GM18868 (cell line): Measurements from ENCODE around the gene RSPO1.
"Not testable (repeated sequence)": the region's sequence is repeated elsewhere in the genome, so short reads cannot be mapped to it uniquely, and the experiment has no call there.

Experiments
- ATAC-seq: cut with Tn5 transposase; IDR thresholded peaks from one replicate; pipeline ENCODE4 v1.9.1; 2021; ENCODE audit warnings: mild to moderate bottlenecking, moderate library complexity; ENCODE audit not compliant: unreplicated experiment

RSPO1 gene, protein sequence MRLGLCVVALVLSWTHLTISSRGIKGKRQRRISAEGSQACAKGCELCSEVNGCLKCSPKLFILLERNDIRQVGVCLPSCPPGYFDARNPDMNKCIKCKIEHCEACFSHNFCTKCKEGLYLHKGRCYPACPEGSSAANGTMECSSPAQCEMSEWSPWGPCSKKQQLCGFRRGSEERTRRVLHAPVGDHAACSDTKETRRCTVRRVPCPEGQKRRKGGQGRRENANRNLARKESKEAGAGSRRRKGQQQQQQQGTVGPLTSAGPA

GRCh38 chr1:37634244-37634991, at the start of gene RSPO1:
Gene RSPO1, minus strand, starts transcription at chr1:37634892. Its CDS starts 5,231 bp downstream, at chr1:37629661.
- no peak for ATAC-seq

DNA sequence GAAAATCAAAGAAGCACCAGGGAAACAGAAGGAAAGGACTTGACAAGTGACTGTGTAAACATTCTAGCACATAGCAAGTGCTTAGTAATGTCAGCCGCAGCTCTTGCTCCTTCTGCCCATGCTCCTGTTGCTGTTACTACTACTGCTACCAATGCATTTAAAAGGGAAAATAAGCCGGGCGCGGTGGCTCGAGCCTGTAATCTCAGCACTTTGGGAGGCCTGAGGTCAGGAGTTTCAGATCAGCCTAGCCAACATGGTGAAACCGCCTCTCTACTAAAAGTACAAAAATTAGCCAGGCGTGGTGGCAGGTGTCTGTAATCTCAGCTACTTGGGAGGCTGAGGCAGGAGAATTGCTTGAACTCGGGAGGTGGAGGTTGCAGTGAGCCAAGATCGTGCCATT, 49.5 kb upstream of the RSPO1 start:
- ATAC-seq = not testable (repeated sequence)

GRCh38 chr1:37682334-37682987, 47.8 kb upstream of the RSPO1 start:
- no peak for ATAC-seq

GRCh38 chr1:37680933-37681332, 46.2 kb upstream of the RSPO1 start:
- no peak for ATAC-seq

GRCh38 chr1:37677808-37678207, 43.1 kb upstream of the RSPO1 start:
- ATAC-seq = no peak

DNA sequence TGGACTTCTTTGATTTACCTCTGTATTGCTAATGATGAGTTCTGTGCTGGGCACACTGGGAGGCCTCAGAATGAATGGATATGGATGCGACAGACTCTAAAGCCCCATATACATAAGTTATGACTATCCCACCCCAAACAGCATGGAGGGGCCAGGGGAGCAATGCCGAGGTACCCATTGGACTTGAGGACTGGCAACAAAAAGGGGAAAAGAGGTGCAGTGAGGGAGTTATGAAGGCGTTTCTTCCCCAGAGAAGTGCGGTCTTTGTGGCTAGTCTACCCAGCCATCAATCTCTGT, 42.4 kb upstream of the RSPO1 start:
- ATAC-seq = no peak

- ATAC-seq = no peak
These were observed 41.8 kb upstream of the RSPO1 start for GRCh38 chr1:37676281-37677142.

DNA sequence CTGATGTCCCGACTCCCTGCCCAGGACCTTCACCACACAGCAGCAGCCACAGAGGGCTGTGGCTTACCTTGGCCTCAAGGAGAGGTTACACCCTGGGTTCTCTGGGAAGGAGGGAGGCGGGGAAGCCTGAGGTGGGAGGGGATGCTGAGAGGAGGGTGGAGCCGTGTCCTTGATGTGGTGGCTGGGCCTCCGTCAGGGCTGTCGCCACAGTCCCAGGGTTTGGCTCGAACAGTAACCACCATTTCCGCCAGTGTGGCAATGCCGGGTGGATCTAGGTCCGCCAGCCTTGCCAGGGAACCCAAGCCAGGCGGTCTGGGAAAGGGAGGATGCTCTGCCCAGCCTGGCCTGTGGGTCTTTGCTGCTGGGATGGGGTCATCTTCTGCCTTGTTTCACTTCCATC, 39.2 kb upstream of the RSPO1 start:
- ATAC-seq = no peak

DNA sequence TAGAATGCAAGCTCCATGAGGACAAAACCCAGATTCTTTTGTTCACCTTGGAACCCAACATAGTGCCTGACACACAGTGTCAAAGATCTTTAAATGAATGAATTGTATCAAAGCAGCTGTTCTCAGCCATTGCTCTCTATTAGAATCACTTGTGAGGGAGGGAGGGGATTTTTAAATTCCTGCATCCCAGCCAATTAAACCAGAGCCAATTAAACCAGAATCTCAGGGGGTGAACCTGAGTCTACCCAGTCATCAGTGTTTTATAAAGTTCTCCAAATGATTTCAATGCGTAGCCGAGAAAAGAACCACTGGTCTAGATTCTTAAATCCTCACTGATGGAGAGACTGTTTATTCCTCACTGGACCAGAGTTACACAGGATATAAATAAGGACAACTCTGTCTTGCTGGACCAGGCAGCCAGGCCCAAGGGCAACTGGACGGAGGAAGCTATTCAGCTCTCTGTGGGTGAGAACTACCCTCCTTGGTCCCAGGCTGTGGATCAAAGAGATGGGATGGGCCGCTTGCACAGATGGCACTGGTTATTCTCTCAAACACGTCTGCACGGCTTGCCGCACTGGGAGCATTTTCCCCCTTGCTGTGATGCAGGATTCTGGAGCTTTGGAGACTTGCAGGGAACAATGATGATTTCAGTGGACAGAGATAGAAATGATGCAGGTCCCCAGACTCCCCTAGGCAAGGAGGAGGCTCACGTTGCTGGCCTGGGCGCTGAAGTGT, 37.6 kb upstream of the RSPO1 start:
- ATAC-seq = no peak

- no peak for ATAC-seq
These were observed 36.6 kb upstream of the RSPO1 start for GRCh38 chr1:37671261-37671660.

DNA sequence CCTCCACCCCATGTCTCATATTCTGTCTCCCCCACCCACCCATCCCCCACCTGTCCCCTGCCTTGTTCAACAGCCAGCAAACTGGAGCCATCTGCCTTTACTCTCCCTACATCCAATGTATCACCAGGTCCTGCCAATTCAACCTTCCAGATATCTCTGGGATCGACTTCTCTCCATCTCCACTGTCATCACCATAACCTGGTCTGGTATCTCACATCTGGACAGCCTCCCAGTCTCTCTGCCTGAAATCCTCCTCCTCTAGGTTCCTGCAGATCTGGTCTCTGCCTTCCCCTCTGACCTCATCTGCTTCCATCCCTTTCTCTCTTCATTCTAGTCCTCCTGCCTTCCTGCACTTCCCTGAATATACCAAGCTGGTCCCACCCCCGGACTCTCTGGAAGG, 35.4 kb upstream of the RSPO1 start:
- no peak for ATAC-seq

DNA sequence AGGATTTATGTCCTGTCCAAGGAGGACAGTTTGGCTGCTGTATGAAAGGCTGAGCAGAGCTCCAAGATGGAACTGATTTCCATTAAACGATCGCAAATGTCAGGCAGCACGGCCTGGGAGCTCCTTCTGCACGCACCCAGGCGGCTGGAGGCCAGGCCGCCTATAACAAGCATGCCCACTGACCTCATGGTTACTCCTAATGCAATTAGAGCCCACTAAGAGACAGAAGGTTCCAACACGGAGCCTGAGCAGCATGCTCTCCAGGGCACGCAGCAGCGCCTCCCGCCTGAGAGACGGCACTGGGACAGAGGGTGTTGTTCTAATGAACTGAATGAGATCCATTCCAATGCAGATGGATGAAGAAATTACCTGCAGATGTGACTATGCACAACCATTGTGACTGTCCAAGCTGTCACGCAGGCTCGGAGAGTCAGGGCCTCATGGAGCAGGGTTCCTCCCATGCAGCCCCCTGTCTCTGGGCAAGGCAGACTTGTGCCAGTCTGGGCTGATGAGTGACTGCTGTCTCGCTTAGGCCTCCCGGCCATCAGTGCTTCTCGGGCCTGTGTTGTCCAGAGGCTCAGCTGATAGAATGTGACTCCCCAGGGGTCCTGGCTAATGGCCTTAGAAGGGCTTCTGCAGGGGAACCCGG, 32.5 kb upstream of the RSPO1 start:
- ATAC-seq = no peak

DNA sequence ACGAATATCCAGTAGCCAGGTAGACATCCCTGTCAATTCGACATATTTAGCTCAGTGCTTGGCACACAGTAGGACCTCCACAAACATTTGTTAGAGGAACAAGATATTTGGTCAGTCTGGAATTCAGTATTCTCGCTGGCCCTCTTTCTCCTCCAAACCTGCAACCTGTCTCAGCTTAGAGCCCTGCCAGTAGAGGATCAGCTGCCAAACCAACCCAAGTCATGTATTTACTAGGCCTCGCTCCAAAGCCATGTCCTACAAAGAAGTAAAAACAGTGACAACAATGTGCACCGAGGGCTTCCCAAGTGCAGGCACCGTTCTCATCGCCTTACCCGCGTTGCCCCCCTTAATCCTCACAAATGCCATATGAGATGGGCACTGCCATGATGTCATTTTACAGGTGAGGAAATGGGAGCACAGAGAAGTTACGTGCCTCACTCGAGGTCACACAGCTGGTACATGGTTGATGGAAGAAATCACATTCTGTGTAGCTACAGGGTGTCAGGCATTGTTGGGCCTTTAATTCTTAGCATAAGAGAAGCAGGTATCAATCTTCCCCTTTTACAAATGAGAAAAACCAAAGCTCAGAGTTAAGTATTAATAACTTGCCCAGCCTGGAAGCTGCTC, 31.7 kb upstream of the RSPO1 start:
- no peak for ATAC-seq

DNA sequence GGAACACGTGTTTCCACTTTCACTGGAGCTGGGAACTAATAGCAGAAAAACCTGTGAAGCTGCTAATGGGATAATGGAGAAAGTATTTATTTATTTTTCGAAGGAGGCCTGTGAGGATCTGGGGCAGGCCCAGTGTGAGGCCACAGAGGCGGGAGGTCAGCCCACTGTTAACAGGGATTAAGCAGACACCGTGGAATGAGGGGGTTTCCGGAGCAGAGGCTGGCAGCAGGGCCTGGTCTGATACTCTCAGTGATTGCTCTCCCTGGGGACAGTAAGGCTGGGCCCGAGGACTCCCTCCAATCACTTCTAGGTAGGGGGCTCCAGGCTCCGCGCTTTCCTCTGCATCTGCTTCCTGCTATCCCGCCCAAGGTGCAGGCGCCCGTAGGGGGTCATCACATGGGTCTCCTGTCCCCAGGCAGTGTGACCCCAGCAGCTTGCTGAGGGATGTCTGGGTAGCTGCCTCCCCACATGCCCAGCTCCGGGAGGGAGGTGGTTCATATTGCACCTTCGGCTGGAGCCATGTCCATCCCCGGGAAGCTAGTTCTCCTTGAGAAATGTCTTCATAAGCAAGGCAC, 28.8 kb upstream of the RSPO1 start:
- no peak for ATAC-seq

DNA sequence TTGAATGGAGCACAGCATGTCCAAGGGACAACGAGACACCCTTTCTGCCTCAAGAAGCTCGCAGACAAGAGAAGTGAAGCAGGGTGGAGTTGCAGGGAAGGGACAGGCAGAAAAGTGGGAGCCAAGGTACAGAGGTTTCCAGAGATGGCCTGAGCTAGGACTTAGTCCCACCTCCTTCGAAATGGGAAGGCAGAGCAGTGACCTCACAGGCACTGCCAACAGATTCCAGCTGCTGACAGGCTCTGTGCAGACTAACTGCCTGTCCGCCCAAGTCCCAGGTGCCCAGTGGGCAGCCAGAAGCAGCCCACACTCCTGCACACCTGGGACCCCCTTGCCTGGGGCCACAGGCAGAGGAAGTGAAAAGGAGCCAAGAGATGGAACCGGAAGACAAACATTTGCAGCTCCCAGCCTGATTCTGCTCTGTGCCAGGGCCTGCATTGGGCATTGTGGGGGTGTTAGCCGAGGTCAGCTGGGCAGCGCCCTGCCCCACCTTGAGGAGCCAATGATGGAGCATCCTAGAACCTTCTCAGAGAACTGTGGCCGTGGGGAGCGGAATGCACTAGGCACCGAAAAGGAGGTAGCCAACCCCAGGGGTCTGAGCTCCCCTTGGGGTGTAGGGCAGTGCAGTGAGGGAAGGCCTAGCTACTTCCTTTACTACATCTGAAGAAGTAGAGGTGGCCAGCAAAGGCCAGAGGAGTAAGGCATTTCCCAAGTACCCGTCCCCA, 27.5 kb upstream of the RSPO1 start:
- ATAC-seq = no peak

DNA sequence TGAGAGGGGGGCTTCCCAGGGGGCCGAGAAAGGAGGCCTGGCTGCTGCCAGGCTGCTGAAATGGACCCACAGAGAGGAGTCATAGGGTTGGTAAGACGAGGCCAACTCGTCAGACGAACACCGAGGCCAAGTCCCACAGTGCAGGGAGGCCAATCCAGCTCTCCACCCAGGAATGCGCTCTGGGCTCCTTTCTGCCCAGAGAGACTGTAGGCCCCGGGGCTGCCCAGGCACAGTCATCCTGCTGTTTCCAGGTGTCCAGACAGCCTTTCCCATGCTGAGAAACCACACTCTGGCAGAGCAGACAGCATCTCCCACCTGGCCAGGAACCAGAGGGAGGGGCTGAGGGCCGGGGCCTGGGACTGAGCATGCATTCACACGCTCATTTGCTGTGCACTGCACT, 26.7 kb upstream of the RSPO1 start:
- ATAC-seq = no peak

DNA sequence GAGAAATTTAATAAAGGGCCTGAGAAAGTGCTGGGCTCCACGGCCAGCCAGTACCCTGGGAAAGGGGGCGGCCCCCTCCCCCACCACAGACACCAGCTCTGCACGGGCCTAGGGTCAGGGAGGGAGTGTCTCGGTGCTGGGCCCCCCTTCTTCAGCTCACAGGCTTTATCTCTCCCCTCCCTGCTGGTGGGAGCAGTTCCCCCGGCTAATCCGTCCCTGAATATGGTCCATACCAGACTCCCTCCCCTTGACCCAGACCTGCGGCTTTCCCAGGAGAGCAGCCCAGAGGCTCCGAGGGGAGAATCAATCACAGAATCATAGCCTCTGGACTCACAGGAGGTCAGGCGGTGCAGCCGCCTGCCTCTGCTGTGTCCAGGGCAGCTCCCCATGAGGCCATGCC, 26.0 kb upstream of the RSPO1 start:
- ATAC-seq = no peak

DNA sequence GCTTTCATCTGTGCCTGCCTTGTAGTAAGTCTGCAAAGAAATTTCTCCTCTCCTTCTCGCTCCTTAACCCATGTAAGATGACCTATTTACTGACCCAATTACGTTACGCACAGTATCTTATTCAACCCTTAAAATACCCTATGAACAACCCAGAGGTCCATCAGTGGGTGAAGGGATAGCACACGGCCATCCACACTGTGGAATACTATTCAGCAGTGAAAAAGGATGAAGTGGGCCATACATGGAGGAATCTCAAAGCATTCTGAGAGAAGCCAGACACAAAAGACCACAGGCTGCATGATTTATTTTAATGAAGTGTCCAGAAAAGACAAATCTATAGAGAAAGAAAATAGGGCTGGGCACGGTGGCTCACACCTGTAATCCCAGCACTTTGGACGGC, 23.8 kb upstream of the RSPO1 start:
- no peak for ATAC-seq
